Hematopoietic multipotent progenitor cell treated with erythropoietin and hydrocortisone succinate and interleukin-3 and kit ligand, for 4 days (in vitro differentiated cells): Measurements from ENCODE around the gene PTPRM.

Experiments used
- DNase-seq: peaks from one replicate; pipeline ENCODE4 v3.0.0-alpha.2; 2015

PTPRM gene

DNA sequence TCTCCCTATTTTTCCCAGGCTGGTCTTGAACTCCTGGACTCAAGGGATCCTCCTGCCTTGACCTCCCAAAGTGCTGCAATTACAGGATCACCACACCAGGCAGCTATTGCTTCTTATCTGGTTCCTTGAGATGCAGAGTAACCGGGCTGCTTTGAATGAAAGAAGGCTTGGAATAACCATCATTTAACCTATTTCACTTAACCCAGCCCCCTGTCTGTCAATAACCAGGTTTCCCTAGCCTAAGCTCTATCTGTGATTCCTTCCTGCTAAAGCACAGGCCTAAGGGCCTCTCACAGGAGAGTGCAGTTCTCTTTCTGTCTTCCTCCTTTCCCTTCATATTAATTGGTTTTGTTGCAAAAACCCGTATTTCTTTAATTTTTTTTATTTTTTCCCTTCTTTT lies 648.6 kb downstream of the PTPRM start:
- DNase-seq: no peak

DNA sequence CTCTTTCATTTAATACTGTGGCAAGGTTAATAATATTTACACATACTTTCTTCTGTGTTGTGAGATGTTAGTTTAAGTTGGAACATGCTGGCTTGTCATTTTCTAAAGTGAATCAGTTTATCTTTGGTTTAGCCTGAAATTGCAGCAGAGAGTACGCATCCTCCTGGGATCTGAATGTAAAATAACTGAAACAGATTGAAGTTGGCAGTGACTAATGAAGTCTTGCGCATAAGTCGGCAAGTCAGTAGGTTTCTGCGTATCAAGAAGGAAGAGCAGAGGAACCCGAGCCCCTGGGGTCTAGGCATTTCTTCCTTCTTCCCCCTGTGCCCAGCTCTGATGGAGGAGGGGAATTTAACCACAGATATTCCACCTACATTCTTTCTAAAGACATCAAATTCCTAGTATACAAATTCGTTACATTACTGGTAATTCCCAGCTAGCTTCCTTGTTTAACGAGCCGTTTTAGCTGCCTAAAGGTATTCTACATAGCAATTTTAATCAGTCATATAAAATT lies 650.0 kb downstream of the PTPRM start:
- DNase-seq: no peak

DNA sequence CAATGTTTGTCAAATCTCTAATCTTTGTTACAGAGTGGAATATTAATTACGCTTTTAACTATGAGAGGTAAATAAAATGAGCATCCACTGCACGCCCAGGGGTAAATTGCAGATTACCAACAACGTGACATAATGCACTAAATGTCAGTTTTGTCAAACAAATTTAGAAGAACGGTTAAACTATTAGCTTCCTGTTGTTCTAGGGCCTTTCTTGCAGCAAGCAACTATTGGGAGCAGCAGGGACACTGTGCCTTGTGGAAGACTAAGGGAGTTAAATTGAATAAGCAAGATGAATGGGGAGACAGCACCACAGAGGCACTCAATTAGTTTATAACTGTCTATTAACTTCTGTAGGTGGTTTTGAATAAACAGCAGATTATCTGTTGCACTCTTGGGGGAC lies 651.1 kb downstream of the PTPRM start:
- DNase-seq: no peak

DNA sequence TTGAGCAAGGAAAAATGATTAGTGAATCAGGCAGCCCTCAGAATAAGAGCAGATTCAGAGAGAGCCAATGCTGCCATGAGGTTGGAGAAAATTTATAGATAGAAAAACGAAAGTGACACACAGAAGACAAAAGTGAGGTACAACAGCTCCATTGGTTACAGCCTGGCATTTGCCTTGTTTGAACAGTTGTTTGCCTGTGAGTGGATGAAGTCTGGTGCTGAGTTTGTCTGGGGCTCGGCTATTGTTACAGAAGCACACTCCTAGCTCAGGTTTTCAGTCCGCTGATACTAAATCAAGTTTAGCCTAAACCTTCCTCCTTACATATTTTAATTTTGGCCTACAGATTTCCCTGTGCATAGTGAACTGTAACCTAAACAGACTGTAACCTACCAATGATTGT lies 654.3 kb downstream of the PTPRM start:
- no peak for DNase-seq

DNA sequence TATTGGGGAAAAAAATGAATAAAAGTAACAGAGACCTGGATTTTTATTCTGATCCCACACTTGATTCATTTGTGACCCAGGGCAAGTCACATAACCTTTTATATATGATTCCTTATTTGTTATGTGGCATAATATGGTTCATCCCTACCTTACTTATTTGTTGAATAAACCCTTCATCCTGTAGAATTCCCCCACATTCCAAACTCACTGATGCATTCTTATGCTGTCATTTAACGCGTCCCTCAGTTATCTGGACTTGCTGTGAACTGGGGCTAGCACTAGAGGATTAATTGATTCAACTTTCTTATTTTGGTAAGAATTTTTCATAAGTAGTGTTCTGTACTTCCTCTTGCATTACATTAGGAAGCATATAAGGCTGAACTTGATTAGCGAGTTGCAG lies 657.5 kb downstream of the PTPRM start:
- no peak for DNase-seq

DNA sequence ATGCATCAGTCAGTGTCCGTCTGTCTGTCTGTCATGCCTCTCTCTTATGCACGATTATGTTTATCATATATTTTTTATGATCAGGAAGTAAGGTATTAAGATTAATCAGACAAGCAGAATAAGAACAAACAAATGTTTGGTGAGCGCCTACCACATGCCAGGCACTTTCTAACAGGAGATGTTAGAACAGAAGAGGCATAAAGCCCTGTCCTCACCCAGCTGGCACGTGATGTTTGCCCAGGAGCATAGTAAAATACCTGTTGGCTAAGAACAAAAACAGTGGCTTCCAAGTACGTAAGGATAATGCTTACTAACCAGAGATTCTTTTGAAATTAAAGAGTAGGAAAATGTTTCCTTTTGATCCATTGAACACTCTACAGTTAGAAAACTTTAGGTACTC lies 661.9 kb downstream of the PTPRM start:
- no peak for DNase-seq

DNA sequence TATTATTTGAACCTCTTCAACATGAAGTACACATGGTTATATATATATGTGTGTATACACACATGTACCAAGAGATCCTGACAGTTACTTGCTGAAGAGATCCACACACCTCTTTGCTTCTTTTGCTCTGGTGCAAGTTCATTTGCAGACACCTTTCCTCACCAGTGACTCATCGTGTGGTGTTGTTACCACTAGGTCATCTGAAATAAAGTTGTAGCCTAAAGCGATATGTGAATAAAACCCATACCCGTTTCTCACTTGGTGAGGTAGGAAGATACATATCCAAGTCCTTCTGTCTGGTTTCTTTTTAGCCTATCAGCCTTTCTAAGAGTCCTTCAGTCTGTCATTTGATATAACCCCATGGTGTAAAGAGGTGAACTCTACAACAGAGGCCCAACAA lies 662.7 kb downstream of the PTPRM start:
- no peak for DNase-seq

DNA sequence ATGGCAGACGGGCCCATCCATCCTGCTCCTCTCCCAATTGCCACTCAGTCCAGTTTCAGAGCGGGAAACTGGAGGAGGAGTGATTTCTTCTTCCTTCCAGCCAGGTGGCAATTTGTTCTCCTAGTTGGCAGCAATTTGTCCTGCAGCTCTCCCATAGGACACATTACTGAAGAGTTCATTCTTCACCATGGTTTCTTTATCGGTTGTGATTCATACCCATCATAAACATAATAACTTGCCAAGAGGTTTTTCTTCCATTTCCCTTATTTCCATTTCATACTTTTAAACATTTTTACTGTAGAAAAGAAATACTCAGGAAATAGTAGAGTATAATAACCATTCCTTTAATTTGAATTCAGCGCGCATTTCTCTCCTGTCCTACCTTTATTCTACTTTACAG lies 664.2 kb downstream of the PTPRM start:
- no peak for DNase-seq

DNA sequence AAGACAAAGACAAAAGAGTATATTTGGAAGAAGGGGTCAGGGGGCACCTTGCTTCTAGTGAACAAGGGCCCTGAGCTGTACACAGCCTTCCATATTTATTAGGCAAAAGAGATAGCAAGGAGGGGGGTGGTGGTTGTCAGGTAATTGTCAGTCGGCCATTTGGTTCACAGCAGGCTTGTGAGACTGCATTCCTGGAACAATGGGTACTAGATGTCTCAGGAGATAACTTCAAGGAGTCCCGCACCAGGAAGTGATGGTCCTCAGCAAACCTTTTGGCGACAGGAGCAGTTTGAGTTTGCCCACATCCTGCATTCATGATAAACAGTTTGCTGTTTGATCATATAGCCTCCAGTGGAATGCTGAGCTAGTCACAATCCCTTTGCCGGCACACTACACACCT lies 665.7 kb downstream of the PTPRM start:
- no peak for DNase-seq

- DNase-seq: no peak
These were observed 668.8 kb downstream of the PTPRM start for GRCh38 chr18:8235894-8236293.

DNA sequence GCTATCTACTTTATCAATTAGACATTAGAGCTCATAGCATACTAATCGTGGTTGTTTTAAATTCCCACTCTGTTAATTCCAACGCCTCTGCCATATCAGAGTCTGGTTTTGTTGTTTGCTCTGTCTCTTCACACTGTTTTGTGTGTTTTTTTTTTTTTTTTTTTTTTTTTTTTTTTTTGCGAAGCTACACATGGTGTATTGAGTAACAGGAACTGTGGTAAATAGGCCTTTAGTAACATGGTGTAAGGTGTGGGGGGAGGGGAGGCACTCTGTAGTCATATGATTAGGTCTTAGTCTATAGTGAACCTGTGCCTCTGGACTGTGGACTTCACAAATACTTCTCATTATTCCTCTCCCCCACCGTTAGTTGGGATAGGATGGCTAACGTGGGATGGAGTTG lies 671.4 kb downstream of the PTPRM start:
- peak; percentile 25 for DNase-seq

DNA sequence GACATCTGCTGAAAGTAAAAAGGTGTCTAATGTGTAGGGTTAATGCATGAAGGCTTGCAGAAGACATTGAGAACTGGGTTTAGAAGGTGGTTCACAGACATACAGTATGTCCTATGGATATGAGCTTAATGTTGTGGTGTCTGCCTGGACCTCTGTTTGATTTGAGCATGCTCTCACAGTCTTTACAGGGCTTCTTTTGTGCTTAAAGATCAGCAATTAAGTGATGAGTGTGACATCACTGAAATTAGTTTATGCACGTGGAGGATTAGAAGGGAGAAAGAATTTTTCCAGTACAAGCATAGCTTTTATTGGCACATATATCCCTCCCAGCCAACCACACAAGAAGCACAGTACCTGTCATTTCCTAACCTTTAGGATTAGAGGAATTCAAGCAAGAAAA lies 674.6 kb downstream of the PTPRM start:
- no peak for DNase-seq

DNA sequence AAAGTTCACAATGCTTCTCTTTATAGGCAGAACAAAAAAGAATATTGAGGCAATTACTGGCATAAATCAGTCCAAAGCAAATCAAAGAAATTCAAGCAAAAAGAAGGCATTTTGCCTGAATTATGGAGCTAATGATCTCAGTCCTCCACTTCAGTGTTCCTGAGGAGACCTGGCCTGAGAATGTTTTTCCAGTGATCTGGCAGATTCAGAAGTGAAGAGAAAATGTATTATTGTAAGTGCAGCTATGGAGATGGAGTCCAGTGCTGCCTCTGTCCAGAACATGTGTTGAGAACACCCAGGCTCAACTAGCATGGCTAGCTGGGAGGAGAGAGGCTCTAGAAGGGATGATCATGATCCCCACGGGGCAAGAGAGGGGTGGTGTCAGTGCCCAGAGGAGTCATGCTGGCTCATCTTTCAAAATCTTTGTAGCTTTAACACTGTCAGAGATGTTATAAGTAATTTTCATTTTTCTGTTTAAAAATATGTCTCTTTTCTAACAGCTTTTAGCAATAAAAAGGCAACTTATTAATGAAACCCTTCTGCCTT lies 675.1 kb downstream of the PTPRM start:
- no peak for DNase-seq

- DNase-seq: no peak
These were observed 680.6 kb downstream of the PTPRM start for GRCh38 chr18:8247700-8248099.

- DNase-seq: no peak
These were observed 681.5 kb downstream of the PTPRM start for GRCh38 chr18:8248576-8248975.

GRCh38 chr18:8249811-8250210 lies 682.7 kb downstream of the PTPRM start:
- DNase-seq: no peak

GRCh38 chr18:8252371-8252770 lies 685.3 kb downstream of the PTPRM start:
- DNase-seq: no peak

GRCh38 chr18:8253944-8254343 lies 686.8 kb downstream of the PTPRM start:
- DNase-seq: no peak

DNA sequence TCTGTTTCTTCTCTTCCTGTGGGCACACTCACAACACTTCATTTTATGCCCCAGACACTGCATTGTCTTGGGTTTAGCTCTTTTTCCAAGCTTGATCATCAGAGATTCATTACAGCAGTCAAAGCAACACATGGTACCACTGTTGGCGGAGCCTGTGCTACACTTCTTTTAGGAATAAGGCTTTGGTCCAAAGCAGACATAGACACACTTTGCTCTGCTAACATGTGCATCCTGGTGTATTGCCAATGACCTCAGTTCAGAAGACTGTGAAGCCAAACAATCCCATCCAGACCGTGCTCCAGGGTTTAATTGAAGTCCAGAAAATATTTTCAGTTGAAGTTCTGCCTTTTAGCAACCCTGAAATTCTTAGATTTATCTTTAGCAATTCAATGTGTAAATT lies 687.5 kb downstream of the PTPRM start:
- DNase-seq: no peak

DNA sequence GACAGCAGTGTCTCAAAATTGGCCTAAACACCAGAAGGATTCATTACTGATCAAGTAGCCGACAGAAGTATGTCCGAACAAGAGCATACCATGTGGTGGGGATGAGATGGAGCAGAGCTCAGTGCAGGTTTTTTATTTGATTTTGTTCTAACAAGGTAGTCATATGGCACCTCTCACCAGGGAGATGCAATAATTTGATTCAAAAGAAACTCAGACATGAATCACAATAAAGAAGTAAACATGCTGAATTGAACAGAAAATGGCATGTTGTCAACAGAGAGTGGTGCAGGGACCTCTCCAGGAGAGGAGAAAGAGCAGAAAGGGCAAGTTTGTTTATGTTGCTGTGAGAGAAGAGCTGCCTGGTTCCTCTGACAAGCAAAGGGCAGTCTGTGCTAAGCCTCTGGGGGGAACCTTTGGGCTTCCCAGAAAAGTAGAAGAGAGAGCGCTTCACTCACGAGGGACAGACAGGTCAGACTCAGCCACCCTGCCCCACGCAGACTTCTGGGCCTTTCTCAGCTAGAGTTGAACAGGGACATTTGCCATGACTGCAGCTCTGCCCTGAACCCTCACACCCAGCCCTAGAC lies 690.8 kb downstream of the PTPRM start:
- no peak for DNase-seq

DNA sequence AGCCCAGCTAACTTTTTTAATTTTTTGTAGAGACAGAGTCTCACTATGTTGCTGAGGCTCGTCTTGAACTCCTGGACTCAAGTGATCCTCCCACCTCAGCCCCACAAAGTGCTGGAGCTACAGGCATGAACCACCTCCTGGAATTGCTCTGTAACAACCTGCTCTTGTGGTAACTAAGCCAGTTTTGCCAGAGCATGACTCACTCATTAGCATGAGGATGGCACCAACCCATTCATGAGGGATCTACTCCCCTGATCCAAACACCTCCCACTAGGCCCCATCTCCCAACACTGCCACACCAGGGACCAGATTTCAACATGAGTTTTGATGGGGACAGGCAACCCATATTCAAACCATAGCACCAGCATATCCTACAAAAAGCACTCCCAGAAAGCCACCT lies 693.2 kb downstream of the PTPRM start:
- no peak for DNase-seq

DNA sequence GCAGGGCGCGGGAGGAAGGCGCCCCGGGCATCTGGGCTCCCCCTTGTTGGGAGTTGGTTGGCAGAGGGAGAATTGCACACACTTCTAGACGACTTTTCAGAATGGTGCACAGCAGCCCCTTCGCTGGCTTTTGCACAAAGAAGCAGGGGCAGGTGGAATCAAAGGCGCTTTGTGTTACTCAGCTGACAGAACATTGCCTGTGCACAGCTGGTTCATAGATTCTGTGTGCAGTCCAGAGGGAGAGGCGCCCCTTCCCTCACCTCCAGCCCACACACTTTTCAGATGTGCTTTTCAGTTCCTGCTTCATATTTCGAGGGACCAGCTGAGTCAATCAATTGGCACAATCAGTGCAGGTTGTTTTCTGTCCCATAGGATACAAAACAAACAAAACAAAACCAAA lies 693.7 kb downstream of the PTPRM start:
- no peak for DNase-seq

DNA sequence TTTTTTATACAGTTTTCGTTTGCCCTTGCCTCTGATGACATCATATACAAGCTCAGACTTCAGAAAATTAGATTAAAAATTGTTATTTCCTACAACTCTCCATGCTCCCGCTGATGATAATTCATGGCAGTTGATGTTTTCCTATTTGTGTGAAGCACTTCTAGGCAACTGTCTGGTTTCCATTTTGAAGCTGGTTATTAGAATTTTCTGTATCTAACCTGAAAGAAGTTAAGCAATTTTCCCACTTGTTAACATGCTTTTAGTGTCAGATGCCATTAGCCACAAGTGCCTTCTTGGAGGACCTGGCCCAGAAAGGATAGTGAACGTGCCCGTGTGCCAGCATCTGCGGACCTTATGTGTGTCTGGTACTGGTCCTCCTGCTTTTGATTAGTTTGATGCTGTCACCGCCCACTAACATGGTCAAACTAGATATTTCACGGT lies 694.6 kb downstream of the PTPRM start:
- DNase-seq: no peak

DNA sequence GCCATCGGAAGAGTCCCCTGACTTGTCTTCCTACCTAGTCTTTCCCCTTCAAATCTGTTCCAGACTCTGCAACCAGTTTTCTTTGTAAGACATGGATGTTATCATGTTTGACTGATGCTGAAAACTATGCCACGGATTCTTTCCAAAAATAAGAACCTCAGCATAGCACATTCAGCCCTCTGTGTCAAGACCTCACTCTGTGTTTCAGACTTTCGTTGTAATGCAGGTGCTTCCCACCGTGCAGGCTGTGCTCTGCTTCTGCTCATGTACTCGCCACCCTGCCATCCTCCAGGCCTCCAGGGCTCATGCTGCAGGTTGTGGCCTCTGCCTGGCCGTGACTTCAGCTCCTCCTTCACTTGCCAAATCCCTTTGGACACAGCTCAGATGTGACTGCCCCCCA lies 695.1 kb downstream of the PTPRM start:
- DNase-seq: no peak

DNA sequence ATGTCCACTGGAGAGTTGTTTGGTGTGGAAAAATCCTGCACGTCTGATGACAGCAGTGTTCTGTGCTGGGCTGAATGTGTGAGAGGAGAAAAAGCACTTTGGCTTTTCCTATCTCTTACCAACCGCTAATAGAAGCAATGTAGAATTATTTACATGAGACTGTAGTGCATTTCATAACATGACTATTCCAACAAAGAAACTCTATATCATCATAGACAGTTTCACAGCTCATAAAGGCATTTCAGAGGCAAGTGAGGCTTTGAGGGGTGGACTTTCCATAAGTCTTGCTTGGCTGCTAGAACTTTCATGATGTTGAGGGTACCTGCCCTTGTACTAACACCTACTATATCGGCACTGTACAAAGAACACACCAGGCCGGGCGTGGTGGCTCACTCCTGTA lies 697.0 kb downstream of the PTPRM start:
- DNase-seq: no peak
